Keratinocyte (primary cell): ENCODE results near the gene PACSIN2. TPM values are rescaled to one million over a fixed set of nuclear protein-coding genes. Genes with fewer than 3 reads are reported as not detected.

Experiments used
- DNase-seq: peaks from one replicate; pipeline ENCODE4 v3.0.0-alpha.2; 2011; ENCODE audit warnings: low read depth, missing footprints, low spot score
- FAIRE-seq: peaks from 2 replicates; lab custom pipeline; 2011; peaks lifted over from hg19 to GRCh38; lab: Jason Lieb, UNC
- H2AFZ ChIP-seq: 2 replicates; pipeline ENCODE4 v1.6.0; 2012; ENCODE audit warnings: low read length, control low read depth, inconsistent platforms; ENCODE audit not compliant: control insufficient read depth
- H3K27ac ChIP-seq: 2 replicates; pipeline ENCODE4 v1.5.1; 2011; ENCODE audit warnings: low read length; ENCODE audit not compliant: control insufficient read depth, insufficient read depth
- H3K27me3 ChIP-seq: 3 replicates; pipeline ENCODE4 v1.6.0; 2011; ENCODE audit warnings: low read length; ENCODE audit not compliant: control insufficient read depth, insufficient read depth; ENCODE audit errors: extremely low read depth
- H3K36me3 ChIP-seq, 2 experiments: 2 replicates in 1 of 2; 3 replicates in 1 of 2; pipeline ENCODE4 v1.5.1; 2011; ENCODE audit warnings: low read length in 2 of 2, mild to moderate bottlenecking in 1 of 2; ENCODE audit not compliant: control insufficient read depth in 2 of 2, insufficient read depth in 2 of 2; ENCODE audit errors: extremely low read depth in 1 of 2
- H3K4me1 ChIP-seq: 3 replicates; pipeline ENCODE4 v1.5.1; 2011; ENCODE audit warnings: low read length; ENCODE audit not compliant: control insufficient read depth, insufficient read depth; ENCODE audit errors: extremely low read depth
- H3K4me2 ChIP-seq: 3 replicates; pipeline ENCODE4 v1.6.0; 2011; ENCODE audit warnings: low read depth, low read length; ENCODE audit not compliant: control insufficient read depth, insufficient read depth; ENCODE audit errors: extremely low read depth
- H3K4me3 ChIP-seq, 3 experiments: fragments of 200-600 bp in 1 of 3; sonication (generic) in 1 of 3; 2 replicates in 2 of 3; 3 replicates in 1 of 3; pipeline ENCODE4 v1.5.1; 2011 to 2016; ENCODE audit warnings: low read length in 3 of 3, mild to moderate bottlenecking in 3 of 3, control low read depth in 2 of 3, inconsistent platforms in 1 of 3, low read depth in 1 of 3, mixed read lengths in 1 of 3, mixed run types in 1 of 3, moderate library complexity in 1 of 3; ENCODE audit not compliant: control insufficient read depth in 2 of 3, insufficient read depth in 2 of 3; ENCODE audit errors: extremely low read depth in 1 of 3
- H3K79me2 ChIP-seq: 2 replicates; pipeline ENCODE4 v1.6.0; 2012; ENCODE audit warnings: low read length; ENCODE audit not compliant: control insufficient read depth, insufficient read depth
- H3K9ac ChIP-seq: 3 replicates; pipeline ENCODE4 v1.6.0; 2011; ENCODE audit warnings: low read length; ENCODE audit not compliant: control insufficient read depth, insufficient read depth; ENCODE audit errors: extremely low read depth
- H3K9me1 ChIP-seq: 3 replicates; pipeline ENCODE4 v1.6.0; 2011; ENCODE audit warnings: low read length; ENCODE audit not compliant: control insufficient read depth, insufficient read depth; ENCODE audit errors: extremely low read depth
- H3K9me3 ChIP-seq: 2 replicates; pipeline ENCODE4 v1.5.1; 2012; ENCODE audit warnings: low read depth, low read length; ENCODE audit not compliant: control insufficient read depth
- H4K20me1 ChIP-seq: 3 replicates; pipeline ENCODE4 v1.6.0; 2011; ENCODE audit warnings: low read length; ENCODE audit not compliant: control insufficient read depth, insufficient read depth; ENCODE audit errors: extremely low read depth
- CTCF ChIP-seq, 3 experiments: IDR thresholded peaks in 1 of 3; conservative IDR thresholded peaks in 1 of 3; optimal IDR thresholded peaks in 1 of 3; 2 replicates in 2 of 3; 3 replicates in 1 of 3; pipeline versions ENCODE3 to v1.5.1; 2011; ENCODE audit warnings: low read length in 3 of 3, mild to moderate bottlenecking in 3 of 3, moderate library complexity in 2 of 3, control low read depth in 1 of 3, inconsistent platforms in 1 of 3; ENCODE audit not compliant: insufficient read depth in 2 of 3; ENCODE audit errors: extremely low read depth in 1 of 3
- EZH2 ChIP-seq: IDR thresholded peaks from one replicate; pipeline ENCODE4 v1.6.1; 2012; ENCODE audit warnings: inconsistent platforms, mild to moderate bottlenecking, low read length, moderate library complexity
- dilution Hi-C: fragments of 300-500 bp; cut with MboI; formaldehyde crosslinking; loops from one replicate; pipeline ENCODE4 v1.7.0; 2020; ENCODE audit warnings: low sequenced_read_pairs; ENCODE audit not compliant: extremely low pct_ligation_motif_present
- polyA plus RNA-seq, 5 experiments: library from polyadenylated mRNA; depleted of rRNA in 3 of 5; stranded (reverse) in 3 of 5; stranded (forward) in 1 of 5; unstranded in 1 of 5; fragments of >200 nt; gene quantifications; 1 replicate in 1 of 5; 2 replicates in 3 of 5; 3 replicates in 1 of 5; pipeline versions ENCODE4 v1.2.1 to v1.2.3, GENCODE V29; 2011 to 2012; ENCODE audit warnings: missing spikeins in 2 of 5, low read depth in 1 of 5, low replicate concordance in 1 of 5

PACSIN2 gene
- polyA plus RNA-seq, 1 donor (not counting 4 experiments of a cell fraction or from before 2014, with no cell fraction given): 55.5 TPM

- DNase-seq (no peak), FAIRE-seq (no peak)
- no peak overlapping the region for H3K4me2 ChIP-seq
- no peaks in the 10 kb centered on the region for H3K9me3 ChIP-seq
- peaks cover 34% of the 10 kb centered on the region for H3K4me1 ChIP-seq
- peaks cover 11% of the 10 kb centered on the region for H4K20me1 ChIP-seq
- H3K9ac ChIP-seq: no peak overlapping the region
- peaks cover 63% of the 10 kb centered on the region for H3K79me2 ChIP-seq
- dilution Hi-C loops: no loop called here
- peaks cover 6% of the 10 kb centered on the region for H3K9me1 ChIP-seq
- H2AFZ ChIP-seq: no peak overlapping the region
- TF ChIP-seq CTCF (optimal IDR thresholded peaks at IDR 0.05 in 1 of 3, IDR thresholded peaks at IDR 0.05 in 1 of 3, conservative IDR thresholded peaks at IDR 0.05 in 1 of 3; ENCODE audit: extremely low read depth in 1 of 3, insufficient read depth in 2 of 3, low read length in 3 of 3): no peak
- TF ChIP-seq EZH2: no peak
- peaks cover 1 to 8% of the 10 kb centered on the region in 2 experiments for H3K36me3 ChIP-seq
- no peaks in the 10 kb centered on the region for H3K27me3 ChIP-seq
- no peak overlapping the region for H3K4me3 ChIP-seq
- no peak overlapping the region for H3K27ac ChIP-seq
These were observed 70.5 kb downstream of the PACSIN2 start for GRCh38 chr22:42944409-42944808.

GRCh38 chr22:42943981-42944380 is 71.0 kb downstream of the PACSIN2 start:
- no peak for FAIRE-seq
- dilution Hi-C loops: no loop called here
- Histone ChIP-seq H3K9ac (no peak overlapping the region), H3K9me3 (no peaks in the 10 kb centered on the region), H3K27me3 (no peaks in the 10 kb centered on the region), H3K27ac (no peak overlapping the region), H3K79me2 (peaks cover 63% of the 10 kb centered on the region), H2AFZ (no peak overlapping the region), H3K36me3 (peaks cover 1 to 8% of the 10 kb centered on the region in 2 experiments), H3K4me2 (no peak overlapping the region), H3K4me1 (peaks cover 39% of the 10 kb centered on the region), H4K20me1 (peaks cover 11% of the 10 kb centered on the region), H3K9me1 (peaks cover 6% of the 10 kb centered on the region), H3K4me3 (no peak overlapping the region)
- DNase-seq: no peak
- TF ChIP-seq CTCF (optimal IDR thresholded peaks at IDR 0.05 in 1 of 3, IDR thresholded peaks at IDR 0.05 in 1 of 3, conservative IDR thresholded peaks at IDR 0.05 in 1 of 3; ENCODE audit: extremely low read depth in 1 of 3, insufficient read depth in 2 of 3, low read length in 3 of 3): no peak
- no peak for TF ChIP-seq EZH2
